OCI-LY3 (cell line): Measurements from ENCODE around the gene BAHD1.

Experiments
- CTCF ChIP-seq: fragments of 200-600, 300-600 bp; sonication (generic); IDR thresholded peaks from 2 replicates; pipeline ENCODE4 v1.5.1; 2014; ENCODE audit warnings: antibody characterized with exemption, low read length, low read depth
- EZH2phosphoT487 ChIP-seq: fragments of 200-600 bp; shearing (Covaris generic); IDR thresholded peaks from 2 replicates; pipeline ENCODE4 v1.6.1; 2018; ENCODE audit warnings: antibody characterized with exemption, mixed run types, low read depth

GRCh38 chr15:40486066-40486770, 45.5 kb downstream of the BAHD1 start:
- TF ChIP-seq CTCF = no peak
- TF ChIP-seq EZH2phosphoT487 = no peak
